SIG-M5 treated with dmso at 0.1 percent for 504 hours (cell line): ENCODE results near the gene FXN.
"Not testable (repeated sequence)": the region's sequence is repeated elsewhere in the genome, so short reads cannot be mapped to it uniquely, and the experiment has no call there.

ENCODE experiments used
- DNase-seq: peaks from one replicate; lab custom pipeline; 2025; ENCODE audit not compliant: unreplicated experiment; lab: John Stamatoyannopoulos, UW

FXN gene

GRCh38 chr9:69097923-69098593, 62.5 kb downstream of the FXN start:
- DNase-seq, result no peak

- not testable (repeated sequence) for DNase-seq
These were observed 67.9 kb downstream of the FXN start for GRCh38 chr9:69103348-69103996.

DNA sequence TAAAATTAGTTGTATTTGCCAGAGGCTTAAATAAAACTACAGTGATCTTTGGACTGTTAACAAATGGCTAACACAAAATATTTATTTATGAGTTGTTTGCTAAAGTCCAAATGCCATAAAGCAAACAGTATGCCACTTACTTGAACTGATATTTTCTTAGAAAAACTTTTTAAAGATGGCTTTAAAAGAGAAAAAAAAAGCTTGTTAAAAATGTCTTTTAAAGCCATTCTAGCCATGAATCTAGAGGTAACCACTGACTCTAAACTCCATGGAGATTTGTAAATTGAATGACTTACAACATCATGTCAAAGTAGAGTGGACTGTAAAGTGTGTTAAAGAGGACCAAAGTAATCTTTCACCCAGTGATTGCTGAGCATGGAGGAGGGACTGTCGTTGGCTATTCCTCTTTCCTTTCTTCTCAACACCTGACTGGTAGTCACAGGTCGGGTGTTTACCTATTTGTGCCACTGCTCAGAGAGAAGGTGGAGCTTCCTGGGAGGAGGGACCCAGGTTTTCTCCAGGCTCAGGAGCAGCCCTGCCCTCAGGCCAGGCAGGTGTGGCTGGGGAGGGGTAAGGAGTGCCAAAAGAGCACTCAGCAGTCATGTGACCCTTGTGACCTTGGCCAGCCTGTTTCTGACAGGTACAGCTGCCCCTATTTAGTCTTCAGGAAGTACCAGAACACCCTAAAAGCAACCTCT, 69.4 kb downstream of the FXN start:
- peak; percentile 8 for DNase-seq

DNA sequence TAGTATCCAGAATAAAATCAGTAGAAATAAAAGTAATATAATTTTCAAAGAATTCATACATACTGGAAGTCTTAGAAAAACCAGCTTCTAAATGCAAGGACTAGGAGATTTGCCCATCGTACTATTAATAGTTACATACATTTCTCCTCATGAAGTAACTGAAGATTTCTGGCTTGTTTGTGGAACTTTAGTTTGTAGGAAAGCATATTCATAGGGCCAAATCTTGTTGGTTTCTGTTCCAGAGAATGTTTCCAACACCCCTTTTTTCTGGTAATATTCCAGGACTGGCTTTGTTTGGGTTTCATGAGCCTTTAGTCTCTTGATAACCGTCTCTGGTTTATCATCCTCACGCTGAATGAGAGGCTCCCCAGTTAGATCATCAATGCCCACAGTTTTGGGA, 72.2 kb downstream of the FXN start:
- no peak for DNase-seq

GRCh38 chr9:69108706-69109105, 73.2 kb downstream of the FXN start:
- DNase-seq, result not testable (repeated sequence)

DNA sequence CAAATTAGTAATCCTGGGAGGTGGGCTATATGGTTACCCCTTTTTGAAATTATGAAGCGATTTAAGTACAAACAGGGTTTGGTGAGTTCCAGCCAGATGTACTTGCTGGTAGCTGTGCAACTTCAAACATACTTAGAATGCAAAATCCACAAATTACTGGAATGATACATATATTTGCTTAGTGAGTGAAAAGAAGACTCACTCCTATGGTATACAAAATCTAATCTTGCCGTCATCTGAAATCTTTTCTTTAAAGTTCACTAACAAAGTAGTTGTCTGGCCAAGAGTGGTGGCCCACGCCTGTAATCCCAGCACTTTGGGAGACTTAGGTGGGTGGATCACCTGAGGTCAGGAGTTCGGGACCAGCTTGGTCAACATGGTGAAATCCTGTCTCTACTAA, 73.6 kb downstream of the FXN start:
- no peak for DNase-seq

DNA sequence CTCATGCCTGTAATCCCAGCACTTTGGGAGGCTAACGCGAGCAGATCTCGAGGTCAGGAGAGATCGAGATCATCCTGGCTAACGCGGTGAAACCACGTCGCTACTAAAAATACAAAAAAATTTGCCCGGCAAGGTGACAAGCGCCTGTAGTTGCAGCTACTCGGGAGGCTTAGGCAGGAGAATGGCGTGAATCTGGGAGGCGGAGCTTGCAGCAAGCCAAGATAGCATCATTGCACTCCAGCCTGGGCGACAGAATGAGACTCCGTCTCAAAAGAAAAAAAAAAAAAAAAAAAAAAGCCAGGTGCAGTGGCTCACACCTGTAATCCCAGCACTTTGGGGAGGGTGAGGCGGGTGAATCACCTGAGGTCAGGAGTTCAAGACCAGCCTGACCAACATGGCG, 77.1 kb downstream of the FXN start:
- not testable (repeated sequence) for DNase-seq

DNA sequence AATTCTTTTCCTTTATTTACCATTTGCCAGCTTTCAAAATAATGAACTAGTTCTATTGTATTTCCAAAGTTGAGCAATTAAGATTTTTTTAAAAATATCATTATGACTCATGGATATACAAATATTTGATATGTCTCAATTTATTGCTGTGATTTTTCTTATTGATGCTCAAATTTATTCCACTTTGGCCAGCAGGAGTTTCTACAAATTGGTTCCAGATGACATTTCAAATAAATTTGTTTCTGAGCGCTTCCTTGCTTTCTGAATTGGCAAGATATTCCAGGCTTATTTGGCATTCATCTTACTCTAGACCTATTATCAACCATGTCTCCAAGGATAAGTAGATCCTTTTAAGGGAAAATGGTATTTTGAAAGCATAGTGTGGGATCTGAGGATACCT, 80.1 kb downstream of the FXN start:
- DNase-seq, result no peak

GRCh38 chr9:69118656-69119055, 83.1 kb downstream of the FXN start:
- no peak for DNase-seq

- DNase-seq, result peak; percentile 34
These were observed 85.0 kb downstream of the FXN start for GRCh38 chr9:69120380-69121154.

- peak; percentile 34 for DNase-seq
These were observed 85.9 kb downstream of the FXN start for GRCh38 chr9:69121155-69122081.

DNA sequence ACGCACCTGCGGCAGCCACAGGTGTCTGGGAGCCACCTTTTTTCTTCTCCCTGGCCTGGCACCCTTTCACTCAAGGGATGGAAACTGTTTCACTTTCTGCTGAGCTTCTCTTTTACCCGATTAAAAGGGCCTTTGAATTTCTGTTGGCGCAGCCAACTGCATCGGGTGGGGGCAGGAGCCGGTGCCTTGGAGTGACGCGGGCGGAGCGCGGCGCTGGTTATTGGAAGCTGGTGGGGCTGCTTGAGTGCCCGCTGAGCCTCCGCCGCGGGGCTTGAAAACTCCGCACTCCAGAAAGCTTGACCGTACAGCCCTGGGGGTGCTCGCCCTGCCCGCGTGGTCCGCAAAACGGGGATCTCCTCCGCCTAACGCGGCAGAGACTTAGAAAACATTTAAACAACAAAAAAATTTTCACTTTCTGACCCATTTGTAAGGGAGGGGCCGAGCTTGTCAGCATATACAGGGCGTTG, 86.6 kb downstream of the FXN start:
- DNase-seq, result peak; percentile 34

DNA sequence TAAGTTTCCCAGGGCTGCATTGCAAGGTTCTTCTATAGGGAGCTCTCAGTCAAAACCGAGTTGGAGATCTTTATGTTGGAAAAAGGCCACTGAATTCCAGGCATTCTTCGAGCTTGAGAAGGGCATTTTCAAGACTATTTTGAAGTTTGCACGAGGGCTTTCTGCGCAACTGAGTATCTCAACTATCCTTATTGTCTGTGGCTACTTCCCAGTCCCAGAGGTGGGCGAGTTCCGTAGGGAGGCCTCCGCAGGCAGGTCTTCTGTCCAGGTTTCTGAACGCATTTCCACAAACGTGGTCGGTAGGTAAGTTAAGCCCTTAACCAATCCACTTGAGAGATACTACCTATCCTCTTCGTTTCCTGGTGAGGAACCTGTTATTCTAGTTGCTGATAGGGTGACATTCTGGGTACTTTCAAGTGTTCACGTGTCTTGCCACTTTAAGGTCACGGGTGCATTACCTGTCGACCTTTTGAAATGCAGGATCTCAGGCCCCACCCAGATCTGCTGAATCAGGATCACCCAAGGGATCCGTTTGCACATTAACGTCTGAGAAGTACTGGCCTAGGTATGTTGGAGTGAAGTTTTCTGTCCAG, 87.1 kb downstream of the FXN start:
- peak; percentile 30 for DNase-seq

DNA sequence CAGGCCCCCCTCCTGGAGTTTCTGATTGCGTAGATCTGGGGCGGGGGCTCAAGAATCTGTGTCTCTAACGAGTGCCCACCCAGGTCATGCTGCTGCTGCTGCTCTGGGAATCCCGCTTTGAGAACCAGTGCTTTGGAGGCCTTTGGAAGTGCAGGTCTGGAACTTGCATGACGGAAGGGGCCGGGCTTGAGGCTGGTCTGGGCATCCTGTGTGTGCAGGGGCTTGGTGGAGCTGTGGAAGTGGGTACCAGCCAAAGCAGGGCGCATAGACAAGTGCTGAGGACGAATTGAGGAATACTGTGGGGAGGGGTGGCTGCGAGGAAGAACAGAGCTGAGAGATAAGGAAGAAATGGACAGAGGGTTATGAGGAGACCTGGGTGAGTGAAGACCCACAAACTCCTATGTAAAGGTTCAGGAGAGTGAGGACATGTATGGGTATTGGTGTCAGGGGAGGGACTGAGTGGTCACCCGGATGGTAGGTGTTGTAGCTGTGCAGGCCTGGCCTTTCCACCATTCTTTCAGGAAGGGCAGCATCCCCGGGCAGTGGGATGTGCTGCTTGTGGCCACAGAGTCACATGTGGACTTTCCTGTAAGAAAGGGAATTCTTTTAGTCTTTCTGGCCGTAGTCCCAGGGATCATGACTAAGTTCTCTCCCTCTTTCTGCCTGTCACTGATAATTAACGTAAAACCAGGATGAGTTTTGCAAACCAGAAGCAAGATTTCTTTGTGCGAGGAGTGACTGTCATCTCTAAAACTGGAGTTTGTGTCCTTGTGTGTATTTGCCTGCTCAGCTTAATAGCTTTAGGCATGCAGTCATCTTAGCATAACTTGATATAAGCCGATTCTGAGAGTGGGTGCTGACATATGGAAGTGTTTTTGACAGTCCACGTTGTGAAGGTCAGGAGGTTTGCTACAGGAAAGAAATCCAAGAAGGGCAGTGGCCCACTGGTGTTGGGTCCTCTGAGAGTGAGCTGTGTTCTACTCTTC, 95.2 kb downstream of the FXN start:
- no peak for DNase-seq

DNA sequence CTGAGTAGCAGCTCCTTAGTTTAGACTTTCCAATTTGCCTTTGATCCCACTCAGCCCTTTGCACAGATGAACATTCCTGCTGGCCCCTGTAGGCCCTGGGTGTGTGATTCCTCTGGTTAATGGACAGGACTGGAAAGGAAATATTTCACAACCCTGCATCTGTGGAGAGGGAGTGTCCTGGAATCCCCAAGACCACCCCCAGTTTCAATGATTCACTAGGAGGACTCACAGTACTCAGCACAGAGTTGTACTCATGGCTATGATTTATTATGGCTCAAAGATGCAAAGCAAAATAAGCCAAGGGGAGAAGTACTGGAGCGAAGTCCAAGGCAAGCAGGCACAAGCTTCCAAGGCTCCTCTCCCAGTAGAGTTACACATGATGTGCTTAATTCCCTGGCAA, 96.1 kb downstream of the FXN start:
- DNase-seq, result no peak

- no peak for DNase-seq
These were observed 96.8 kb downstream of the FXN start for GRCh38 chr9:69132361-69132760.

- no peak for DNase-seq
These were observed 98.9 kb downstream of the FXN start for GRCh38 chr9:69134412-69134811.

- no peak for DNase-seq
These were observed 100.6 kb downstream of the FXN start for GRCh38 chr9:69136185-69136584.

DNA sequence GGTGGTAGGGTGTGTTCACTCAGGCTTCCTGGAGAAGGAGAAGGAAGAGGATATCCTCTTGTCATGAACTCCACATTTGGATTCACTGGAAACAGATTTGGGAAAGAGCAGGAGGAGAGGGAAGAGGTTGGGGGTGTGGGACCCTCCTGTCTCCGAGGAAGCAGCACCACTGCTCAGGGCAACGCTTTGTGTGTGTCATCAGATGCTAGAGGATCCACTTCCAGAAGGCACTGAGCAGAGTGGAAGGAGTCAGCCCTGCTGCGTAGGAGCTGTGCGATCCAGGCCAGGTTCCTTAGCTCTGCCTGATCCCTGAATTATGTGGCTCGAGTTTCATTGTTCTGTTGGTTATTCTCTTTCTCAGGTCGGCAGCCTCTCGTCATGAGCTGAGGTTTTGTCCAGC, 101.2 kb downstream of the FXN start:
- DNase-seq, result no peak
